HG02981 (cell line): ENCODE measurements around the gene VWA3B.

Source experiments
- ATAC-seq: cut with Tn5 transposase; IDR thresholded peaks from one replicate; pipeline ENCODE4 v1.9.1; 2021; ENCODE audit warnings: mild to moderate bottlenecking, moderate library complexity; ENCODE audit not compliant: unreplicated experiment

Gene VWA3B

GRCh38 chr2:98324181-98324580 lies 237.2 kb downstream of the VWA3B start:
- no peak for ATAC-seq

DNA sequence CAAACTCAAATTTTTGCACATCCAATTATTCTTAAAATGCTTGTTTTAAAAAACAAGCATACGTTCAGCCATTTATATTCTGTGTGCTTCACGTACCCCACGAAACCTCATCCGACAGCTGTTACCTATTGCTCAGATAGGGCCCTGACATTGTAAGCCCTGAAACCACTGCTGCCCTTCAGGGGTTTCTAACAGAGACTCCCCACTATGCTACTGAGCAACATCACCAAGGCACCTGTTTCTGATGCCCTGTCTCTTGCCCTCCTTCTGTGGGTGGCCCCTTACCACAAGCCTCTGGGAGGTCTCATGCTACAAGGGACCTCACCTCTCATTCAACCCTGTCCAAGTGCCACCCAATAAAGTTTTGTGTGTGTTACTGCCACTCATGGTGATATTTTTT lies 240.8 kb downstream of the VWA3B start:
- ATAC-seq, result no peak

GRCh38 chr2:98329549-98329948 lies 242.6 kb downstream of the VWA3B start:
- ATAC-seq, result no peak

DNA sequence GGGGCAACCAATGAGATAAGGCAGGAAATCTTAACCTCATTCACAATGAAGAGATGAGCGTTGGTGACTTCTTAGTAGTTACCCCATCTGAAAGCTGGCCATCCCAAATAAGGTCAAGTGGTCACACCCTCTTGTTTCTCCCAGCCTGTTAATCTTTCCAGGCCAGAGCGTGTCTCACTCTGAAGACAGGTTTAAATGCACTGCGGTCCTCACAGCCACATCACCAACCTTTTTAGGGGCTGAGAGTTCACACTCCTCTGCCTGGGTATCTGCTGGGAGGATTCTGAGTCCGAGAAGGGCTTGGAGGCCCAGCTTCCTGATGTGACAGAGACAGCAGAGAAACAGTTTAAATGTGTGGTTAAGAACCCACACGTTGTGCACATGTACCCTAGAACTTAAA lies 246.0 kb downstream of the VWA3B start:
- ATAC-seq, result no peak

DNA sequence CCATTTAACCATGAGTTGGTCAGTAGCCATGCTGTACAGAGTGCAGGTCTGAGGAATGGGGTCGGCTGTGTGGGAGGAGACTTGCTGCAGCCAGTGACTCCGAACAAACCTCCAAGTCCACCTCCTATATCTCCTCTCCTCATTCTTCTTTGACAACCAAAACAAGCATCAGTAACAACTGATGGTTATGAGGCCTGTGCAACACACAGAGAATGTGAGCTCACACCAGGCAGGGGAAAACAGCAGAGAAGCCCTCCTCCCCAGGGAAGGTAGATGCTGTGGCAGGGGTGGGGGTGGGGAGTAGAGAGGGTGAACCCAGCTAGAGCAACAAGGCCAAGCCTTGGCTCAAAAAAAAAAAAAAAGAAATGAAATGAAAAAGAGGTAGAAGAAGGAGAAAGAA lies 247.0 kb downstream of the VWA3B start:
- ATAC-seq, result no peak

DNA sequence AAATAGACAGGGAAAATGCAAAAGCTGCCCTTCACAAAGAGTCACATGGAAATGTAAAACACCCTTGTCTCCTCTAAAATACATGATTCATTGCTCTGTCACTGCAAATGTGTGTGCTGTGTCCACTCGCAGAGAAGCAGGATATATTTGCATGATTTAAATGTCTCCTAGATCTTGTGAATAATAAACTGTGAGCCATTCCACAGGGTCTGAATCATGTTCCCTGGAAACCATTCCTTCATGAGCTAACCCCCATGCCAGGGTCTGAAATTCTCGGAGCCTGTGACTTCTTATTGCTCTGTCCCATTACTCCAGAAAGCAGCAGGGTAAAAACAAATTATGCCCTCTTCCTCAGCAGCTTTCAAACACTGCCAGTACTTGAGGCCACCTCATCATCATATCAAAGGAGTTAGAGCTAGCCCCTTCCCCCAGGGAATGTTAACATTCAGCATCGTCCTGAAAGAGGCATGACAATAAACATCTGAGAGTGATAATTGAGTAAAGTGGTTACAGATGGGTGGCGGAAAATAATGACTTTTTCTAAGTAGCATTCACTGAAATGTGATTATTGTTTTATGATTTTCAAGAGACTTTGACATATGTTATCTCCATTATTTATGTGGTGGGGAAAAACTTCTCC lies 247.6 kb downstream of the VWA3B start:
- no peak for ATAC-seq

DNA sequence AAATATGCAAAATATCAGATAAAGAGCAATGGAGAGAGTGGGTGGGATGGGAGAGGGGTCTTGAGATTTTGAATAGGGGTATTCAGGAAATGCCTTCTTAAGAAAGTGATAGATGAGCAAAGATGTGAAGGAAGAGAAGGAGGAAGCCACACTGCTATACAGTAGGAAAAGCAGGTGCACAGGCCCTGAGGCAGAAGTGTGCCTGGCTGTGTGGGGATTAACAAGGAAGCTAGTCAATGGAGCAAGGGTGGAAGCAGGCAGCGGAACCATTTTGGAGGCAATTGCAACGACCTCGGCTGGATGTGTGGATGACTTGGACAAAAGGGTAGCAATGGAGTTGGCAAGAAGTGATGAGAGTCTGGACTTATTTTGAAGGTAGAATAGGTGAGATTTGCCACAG lies 248.3 kb downstream of the VWA3B start:
- no peak for ATAC-seq

DNA sequence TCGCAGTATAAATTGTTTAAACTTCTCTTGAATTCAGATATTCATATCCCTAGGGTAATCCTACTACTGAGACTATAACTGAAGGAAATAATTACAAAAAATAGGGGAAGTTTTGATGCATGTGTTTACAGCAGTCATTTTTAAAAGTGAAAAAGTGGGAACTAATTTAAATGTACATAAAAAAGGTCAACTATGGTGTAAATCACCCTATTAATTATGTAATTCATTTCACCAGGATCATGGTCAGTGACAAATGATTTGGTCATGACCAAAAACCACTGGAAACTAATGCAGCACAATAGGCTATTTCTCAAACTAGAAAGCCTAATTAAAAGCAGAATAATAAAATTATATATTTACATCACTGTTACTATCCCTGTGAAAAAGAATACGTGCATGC lies 254.3 kb downstream of the VWA3B start:
- ATAC-seq, result no peak

DNA sequence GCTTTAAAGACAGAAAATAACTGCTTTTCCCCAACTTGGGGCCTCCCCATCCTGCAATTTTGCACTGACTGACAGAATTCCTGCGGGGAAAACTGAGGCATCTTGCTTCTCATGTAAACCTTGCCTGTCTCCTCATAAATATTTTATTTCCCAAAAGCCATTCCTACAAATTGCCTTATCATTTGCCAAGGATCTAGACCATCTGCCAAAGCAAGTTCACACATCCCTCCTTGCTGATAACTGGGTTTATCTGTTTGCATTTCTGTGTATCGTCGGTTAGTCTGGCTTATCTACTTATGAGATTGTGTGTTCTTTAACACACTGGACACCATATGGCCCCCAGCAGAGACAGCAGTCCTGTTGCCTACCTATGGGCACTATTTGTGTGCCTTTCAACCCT lies 256.3 kb downstream of the VWA3B start:
- ATAC-seq, result no peak

GRCh38 chr2:98346311-98347236 lies 259.6 kb downstream of the VWA3B start, which contains the start of gene CNGA3:
Gene CNGA3 (plus strand): TSS chr2:98346456. CDS start chr2:98369976, 23,520 bp downstream.
- no peak for ATAC-seq

GRCh38 chr2:98347298-98348065 lies 260.5 kb downstream of the VWA3B start:
- ATAC-seq, result no peak

GRCh38 chr2:98348066-98348561 lies 261.1 kb downstream of the VWA3B start:
- no peak for ATAC-seq

DNA sequence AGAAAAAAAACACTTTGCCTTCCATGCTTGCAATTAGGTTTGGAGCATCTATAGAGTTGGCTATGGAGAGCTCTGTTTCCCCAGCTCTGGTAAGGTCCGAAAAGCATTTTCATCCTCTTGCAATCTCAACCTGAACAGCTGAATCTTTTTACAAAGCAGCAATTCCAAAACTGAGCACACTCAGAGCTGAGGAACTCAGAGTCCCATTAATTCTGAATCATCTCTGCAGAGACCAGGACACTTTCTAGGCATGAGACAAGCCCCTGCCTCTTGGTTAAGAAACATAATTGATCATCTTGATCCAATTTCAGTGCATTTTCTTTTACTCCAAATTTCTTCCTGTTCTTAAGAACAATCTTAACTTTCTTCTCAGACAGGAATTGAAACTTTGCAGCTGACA lies 263.4 kb downstream of the VWA3B start:
- ATAC-seq, result no peak

DNA sequence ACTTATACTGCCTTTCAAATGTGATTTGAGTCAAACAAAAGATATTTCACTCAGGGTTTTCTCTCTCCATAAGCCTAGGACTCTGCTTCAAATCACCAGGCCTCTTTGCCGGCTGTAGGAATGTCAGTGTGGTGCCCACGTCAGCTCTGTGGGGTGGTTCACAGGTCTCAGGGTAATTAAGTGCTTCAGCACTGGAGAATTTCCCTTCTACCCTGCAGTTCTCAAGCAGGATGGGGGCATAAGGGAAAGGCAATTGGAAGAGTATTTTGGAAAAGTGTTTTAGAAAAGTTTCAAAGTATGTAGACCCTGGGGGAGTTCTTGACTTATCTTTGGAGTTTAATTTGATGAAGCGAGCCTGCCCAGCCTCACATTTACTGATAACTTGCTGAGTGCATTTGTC lies 268.9 kb downstream of the VWA3B start:
- ATAC-seq, result no peak

DNA sequence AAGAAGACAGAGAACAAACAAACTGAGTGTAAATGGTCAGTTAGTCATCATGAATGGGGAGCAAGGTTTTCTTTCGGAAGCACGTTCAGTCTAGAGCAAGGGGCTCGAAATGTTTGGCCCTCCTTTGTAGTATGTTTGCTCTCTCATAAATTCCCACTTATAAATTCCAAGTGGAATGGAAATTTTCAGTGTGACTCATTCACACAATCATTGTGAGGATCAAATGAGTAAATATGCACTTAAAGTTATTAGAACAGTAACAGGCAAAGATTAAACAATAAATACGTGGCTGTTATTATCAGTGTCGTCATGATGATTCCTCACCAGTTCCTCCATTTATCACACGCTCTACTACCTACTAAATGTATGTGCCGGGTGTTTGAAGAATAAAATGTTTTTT lies 269.8 kb downstream of the VWA3B start:
- no peak for ATAC-seq

DNA sequence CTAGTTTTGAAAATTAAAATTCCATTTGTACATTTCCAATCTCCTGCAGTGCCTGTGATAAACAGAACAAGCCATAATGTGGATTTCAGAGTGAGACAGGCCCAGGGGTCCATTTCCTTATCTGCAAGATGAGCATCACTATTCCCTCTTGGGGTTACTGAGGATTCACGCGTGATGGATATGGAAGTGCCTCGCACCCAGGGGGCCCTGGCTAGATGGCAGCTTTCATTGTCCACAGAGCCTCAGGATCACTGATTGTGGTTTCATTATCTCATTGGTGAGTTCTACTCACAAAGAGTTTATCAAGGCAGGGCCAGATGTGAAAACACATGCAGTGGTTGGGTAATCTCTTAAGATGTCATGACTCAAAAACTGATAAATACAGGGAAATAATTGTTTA lies 270.9 kb downstream of the VWA3B start:
- ATAC-seq, result no peak

DNA sequence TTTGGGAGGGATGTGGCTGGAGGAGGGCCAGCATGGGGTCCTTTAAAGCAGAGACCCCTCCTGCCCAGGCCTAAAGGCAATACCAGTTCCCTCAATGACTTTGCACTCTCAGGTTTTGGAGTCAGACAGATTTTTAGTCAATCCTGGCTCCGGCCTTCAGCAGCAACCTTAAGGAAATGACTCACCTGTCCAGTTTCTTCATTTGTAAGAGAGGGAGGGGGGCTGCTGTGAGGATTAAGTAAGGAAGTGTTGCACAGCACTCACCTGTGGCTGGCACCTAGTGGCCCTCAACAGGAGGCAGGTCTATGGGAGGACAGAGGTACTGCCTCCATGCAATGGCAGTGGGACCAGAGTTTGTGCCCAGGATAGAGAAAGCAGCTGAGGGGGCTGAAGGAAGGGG lies 273.0 kb downstream of the VWA3B start:
- no peak for ATAC-seq
